ENCODE measurements around the gene NFAT5. TPM values are rescaled to one million over a fixed set of nuclear protein-coding genes. Genes with fewer than 3 reads are reported as not detected.
"Not testable (repeated sequence)": the region's sequence is repeated elsewhere in the genome, so short reads cannot be mapped to it uniquely, and the experiment has no call there.

Gene NFAT5
- total RNA-seq, 1 experiment from 2014 or later, result 34.8 TPM

DNA sequence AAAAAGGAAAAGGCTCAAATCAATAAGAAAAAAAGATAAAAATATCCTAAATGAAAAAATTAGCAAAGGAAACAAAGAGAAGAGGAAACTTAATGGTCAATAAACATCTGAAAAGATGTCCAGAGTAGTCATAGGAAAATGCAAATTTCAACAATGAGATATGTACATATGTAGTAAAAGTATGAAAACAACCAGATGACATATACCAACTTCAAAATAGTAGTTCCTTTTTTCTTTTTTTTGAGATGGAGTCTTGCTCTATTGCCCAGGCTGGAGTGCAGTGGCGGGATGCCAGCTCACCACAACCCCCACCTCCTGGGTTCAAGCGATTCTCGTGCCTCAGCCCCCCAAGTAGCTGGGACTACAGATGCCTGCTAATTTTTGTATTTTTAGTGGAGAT lies 21.7 kb upstream of the NFAT5 start:
- no peak overlapping the region for H3K27ac ChIP-seq (ENCODE audit: low read depth, low read length, poor library complexity, severe bottlenecking)
- ChIA-PET CTCF (no interaction called here), POLR2A (ENCODE audit: low non-redundant PET) (no interaction called here)
- intact Hi-C loops (cut with micrococcal nuclease; ENCODE audit: unreplicated experiment), result no loop called here
- no TSS peak for BruUV-seq (replicated peaks)
- H3K4me3 ChIP-seq (ENCODE audit: low read depth, low read length, poor library complexity, severe bottlenecking), result no peak overlapping the region
- no peak for DNase-seq (ENCODE audit: low spot score)
- H3K27me3 ChIP-seq (replicated peaks; ENCODE audit: insufficient read depth, low read depth, low read length, poor library complexity), result no peaks in the 10 kb centered on the region
- no peaks in the 10 kb centered on the region for H3K9me3 ChIP-seq (ENCODE audit: low read depth, low read length, poor library complexity, severe bottlenecking)
- no peak for TF ChIP-seq EZH2 (IDR thresholded peaks at IDR 0.05; ENCODE audit: borderline replicate concordance, low read depth, low read length, poor library complexity, severe bottlenecking)
- TF ChIP-seq, protein P1, sequence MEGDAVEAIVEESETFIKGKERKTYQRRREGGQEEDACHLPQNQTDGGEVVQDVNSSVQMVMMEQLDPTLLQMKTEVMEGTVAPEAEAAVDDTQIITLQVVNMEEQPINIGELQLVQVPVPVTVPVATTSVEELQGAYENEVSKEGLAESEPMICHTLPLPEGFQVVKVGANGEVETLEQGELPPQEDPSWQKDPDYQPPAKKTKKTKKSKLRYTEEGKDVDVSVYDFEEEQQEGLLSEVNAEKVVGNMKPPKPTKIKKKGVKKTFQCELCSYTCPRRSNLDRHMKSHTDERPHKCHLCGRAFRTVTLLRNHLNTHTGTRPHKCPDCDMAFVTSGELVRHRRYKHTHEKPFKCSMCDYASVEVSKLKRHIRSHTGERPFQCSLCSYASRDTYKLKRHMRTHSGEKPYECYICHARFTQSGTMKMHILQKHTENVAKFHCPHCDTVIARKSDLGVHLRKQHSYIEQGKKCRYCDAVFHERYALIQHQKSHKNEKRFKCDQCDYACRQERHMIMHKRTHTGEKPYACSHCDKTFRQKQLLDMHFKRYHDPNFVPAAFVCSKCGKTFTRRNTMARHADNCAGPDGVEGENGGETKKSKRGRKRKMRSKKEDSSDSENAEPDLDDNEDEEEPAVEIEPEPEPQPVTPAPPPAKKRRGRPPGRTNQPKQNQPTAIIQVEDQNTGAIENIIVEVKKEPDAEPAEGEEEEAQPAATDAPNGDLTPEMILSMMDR (conservative IDR thresholded peaks at IDR 0.05; ENCODE audit: low read depth, low read length), result no peak
- no peaks in the 10 kb centered on the region for H3K36me3 ChIP-seq (ENCODE audit: insufficient read depth, low read length, poor library complexity, severe bottlenecking)
- peaks cover 14% of the 10 kb centered on the region for H3K4me1 ChIP-seq (ENCODE audit: insufficient read depth, low read length, poor library complexity, severe bottlenecking)

DNA sequence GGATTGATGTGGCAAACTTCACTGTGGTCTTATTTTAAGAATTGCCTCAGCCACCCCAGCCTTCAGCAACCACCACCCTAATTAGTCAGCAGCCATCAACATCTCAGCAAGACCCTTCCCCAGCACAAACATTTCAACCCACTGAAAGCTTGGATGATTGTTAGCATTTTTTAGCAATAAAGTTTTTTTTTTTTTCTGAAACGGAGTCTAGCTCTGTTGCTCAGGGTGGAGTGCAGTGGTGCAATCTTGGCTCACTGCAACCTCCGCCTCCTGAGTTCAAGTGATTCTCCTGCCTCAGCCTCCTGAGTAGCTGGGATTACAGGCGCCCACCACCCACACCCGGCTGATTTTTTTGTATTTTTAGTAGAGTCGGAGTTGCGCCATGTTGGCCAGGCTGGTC lies 19.1 kb upstream of the NFAT5 start:
- not testable (repeated sequence) for BruUV-seq (replicated peaks)

DNA sequence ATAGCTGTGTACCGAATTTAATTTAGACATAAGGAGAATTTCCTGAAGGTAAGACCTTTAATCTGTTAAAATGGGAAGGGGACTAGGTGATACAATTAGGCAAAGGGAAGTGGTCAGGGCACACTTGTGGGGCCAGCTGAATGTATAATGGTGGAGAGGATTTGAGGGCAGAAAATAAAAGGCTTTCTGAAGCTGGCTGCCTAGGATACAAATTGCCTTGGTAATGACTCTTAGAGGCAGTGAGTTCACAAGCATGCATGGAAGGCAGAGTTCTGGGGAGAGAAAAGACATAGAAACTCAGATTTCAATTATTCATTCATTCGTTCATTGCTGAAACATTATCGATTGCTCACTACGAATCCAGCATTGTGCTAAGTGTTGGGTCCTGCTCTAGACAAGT lies 12.4 kb upstream of the NFAT5 start:
- intact Hi-C loops (cut with micrococcal nuclease; ENCODE audit: unreplicated experiment), result no loop called here
- TF ChIP-seq, protein P1 (conservative IDR thresholded peaks at IDR 0.05; ENCODE audit: low read depth, low read length), result no peak
- TF ChIP-seq EZH2 (IDR thresholded peaks at IDR 0.05; ENCODE audit: borderline replicate concordance, low read depth, low read length, poor library complexity, severe bottlenecking), result no peak
- Histone ChIP-seq H3K4me1 (ENCODE audit: insufficient read depth, low read length, poor library complexity, severe bottlenecking) (no peaks in the 10 kb centered on the region), H3K9me3 (ENCODE audit: low read depth, low read length, poor library complexity, severe bottlenecking) (no peaks in the 10 kb centered on the region), H3K27ac (ENCODE audit: low read depth, low read length, poor library complexity, severe bottlenecking) (no peak overlapping the region), H3K36me3 (ENCODE audit: insufficient read depth, low read length, poor library complexity, severe bottlenecking) (no peaks in the 10 kb centered on the region), H3K4me3 (ENCODE audit: low read depth, low read length, poor library complexity, severe bottlenecking) (no peak overlapping the region), H3K27me3 (replicated peaks; ENCODE audit: insufficient read depth, low read depth, low read length, poor library complexity) (no peaks in the 10 kb centered on the region)
- ChIA-PET POLR2A (ENCODE audit: low non-redundant PET) (no interaction called here), CTCF (no interaction called here)
- BruUV-seq (replicated peaks), result no TSS peak
- DNase-seq (ENCODE audit: low spot score), result no peak

More for the DNA sequence above, 19.1 kb upstream of the NFAT5 start:
- H3K4me1 ChIP-seq (ENCODE audit: insufficient read depth, low read length, poor library complexity, severe bottlenecking); H3K27ac ChIP-seq (ENCODE audit: low read depth, low read length, poor library complexity, severe bottlenecking); H3K36me3 ChIP-seq (ENCODE audit: insufficient read depth, low read length, poor library complexity, severe bottlenecking); intact Hi-C loops (cut with micrococcal nuclease; ENCODE audit: unreplicated experiment); H3K4me3 ChIP-seq (ENCODE audit: low read depth, low read length, poor library complexity, severe bottlenecking); CTCF ChIA-PET; POLR2A ChIA-PET (ENCODE audit: low non-redundant PET); H3K9me3 ChIP-seq (ENCODE audit: low read depth, low read length, poor library complexity, severe bottlenecking); H3K27me3 ChIP-seq (replicated peaks; ENCODE audit: insufficient read depth, low read depth, low read length, poor library complexity); DNase-seq (ENCODE audit: low spot score): not testable (repeated sequence)

DNA sequence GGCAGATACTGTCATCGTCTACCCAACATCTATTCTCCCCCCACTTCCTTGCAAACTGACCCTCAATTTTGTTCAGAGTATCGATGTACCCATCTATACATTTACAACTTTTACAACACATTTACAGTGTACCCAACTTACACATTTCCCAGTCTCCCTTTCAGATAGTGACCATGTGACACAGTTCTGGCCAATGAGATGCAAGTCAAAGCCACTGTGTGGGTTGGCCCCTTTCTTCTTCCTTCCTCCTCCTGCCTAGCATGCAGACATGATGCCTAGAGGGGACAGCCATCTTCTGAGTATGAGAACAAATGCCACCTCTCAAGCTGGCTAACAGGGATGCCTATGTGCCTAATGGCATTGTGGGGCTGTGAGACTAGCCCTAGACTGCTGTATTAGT lies 11.3 kb upstream of the NFAT5 start:
- no peak for TF ChIP-seq EZH2 (IDR thresholded peaks at IDR 0.05; ENCODE audit: borderline replicate concordance, low read depth, low read length, poor library complexity, severe bottlenecking)
- TF ChIP-seq, protein P1 (conservative IDR thresholded peaks at IDR 0.05; ENCODE audit: low read depth, low read length), result no peak
- H3K27me3 ChIP-seq (replicated peaks; ENCODE audit: insufficient read depth, low read depth, low read length, poor library complexity), result no peaks in the 10 kb centered on the region
- intact Hi-C loops (cut with micrococcal nuclease; ENCODE audit: unreplicated experiment), result no loop called here
- no peaks in the 10 kb centered on the region for H3K9me3 ChIP-seq (ENCODE audit: low read depth, low read length, poor library complexity, severe bottlenecking)
- no peaks in the 10 kb centered on the region for H3K4me1 ChIP-seq (ENCODE audit: insufficient read depth, low read length, poor library complexity, severe bottlenecking)
- H3K27ac ChIP-seq (ENCODE audit: low read depth, low read length, poor library complexity, severe bottlenecking), result no peak overlapping the region
- H3K36me3 ChIP-seq (ENCODE audit: insufficient read depth, low read length, poor library complexity, severe bottlenecking), result no peaks in the 10 kb centered on the region
- BruUV-seq (replicated peaks), result no TSS peak
- no peak for DNase-seq (ENCODE audit: low spot score)
- ChIA-PET CTCF (no interaction called here), POLR2A (ENCODE audit: low non-redundant PET) (interaction anchor here (0.6 kb wide), 1 partner anchor 31 kb away, joined by 3 read pairs; no protein-coding TSS in a partner anchor)
- no peak overlapping the region for H3K4me3 ChIP-seq (ENCODE audit: low read depth, low read length, poor library complexity, severe bottlenecking)

Measured in A673 (cell line).